CD4-positive, CD25-positive, alpha-beta regulatory T cell (primary cell): ENCODE measurements around the gene KRTAP10-7. TPM values are rescaled to one million over a fixed set of nuclear protein-coding genes. Genes with fewer than 3 reads are reported as not detected.
"Not testable (repeated sequence)": the region's sequence is repeated elsewhere in the genome, so short reads cannot be mapped to it uniquely, and the experiment has no call there.

ENCODE experiments used
- ATAC-seq, 2 donors: fragments of 150-1000 bp; cut with Tn5 transposase; one replicate each; pipeline ENCODE4 v1.10.0; 2021; ENCODE audit warnings: low read depth in 2 of 2, moderate number of reproducible peaks in 2 of 2, moderate library complexity in 1 of 2
- DNase-seq, 3 donors: peaks; one replicate each; pipeline versions ENCODE4 v3.0.0 to v3.0.0-alpha.2; 2012 to 2022; ENCODE audit warnings: mixed read lengths in 1 of 3
- H3K27ac ChIP-seq: one replicate; pipeline ENCODE4 v1.7.0; 2013; ENCODE audit warnings: mild to moderate bottlenecking, low read length; ENCODE audit not compliant: insufficient read depth, poor library complexity, severe bottlenecking
- H3K27me3 ChIP-seq: one replicate; pipeline ENCODE4 v1.7.0; 2013; ENCODE audit warnings: low read length; ENCODE audit not compliant: control insufficient read depth, insufficient read depth
- H3K36me3 ChIP-seq: one replicate; pipeline ENCODE4 v1.7.0; 2013; ENCODE audit warnings: mild to moderate bottlenecking, low read length, moderate library complexity; ENCODE audit not compliant: control insufficient read depth, insufficient read depth
- H3K4me1 ChIP-seq: 2 replicates; pipeline ENCODE4 v1.7.0; 2013; ENCODE audit warnings: mild to moderate bottlenecking, low read length; ENCODE audit not compliant: insufficient read depth, control insufficient read depth, poor library complexity, severe bottlenecking
- H3K4me3 ChIP-seq: one replicate; pipeline ENCODE4 v1.7.0; 2013; ENCODE audit warnings: low read depth, mild to moderate bottlenecking, low read length, moderate library complexity
- H3K9me3 ChIP-seq, 2 experiments: 1 replicate in 1 of 2; 2 replicates in 1 of 2; pipeline ENCODE4 v1.7.0; 2013; ENCODE audit warnings: low read length in 2 of 2, mild to moderate bottlenecking in 1 of 2, moderate library complexity in 1 of 2; ENCODE audit not compliant: control insufficient read depth in 2 of 2
- H3K27ac Mint-ChIP-seq, 3 donors: one replicate each; pipeline ENCODE4 v1.8.0; 2020 to 2022; ENCODE audit warnings: mild to moderate bottlenecking in 3 of 3, mixed read lengths in 3 of 3, moderate library complexity in 2 of 3
- H3K27me3 Mint-ChIP-seq: one replicate; pipeline ENCODE4 v1.8.0; 2022; ENCODE audit warnings: mild to moderate bottlenecking, mixed read lengths
- H3K36me3 Mint-ChIP-seq: one replicate; pipeline ENCODE4 v1.8.0; 2020; ENCODE audit warnings: mixed read lengths
- H3K4me1 Mint-ChIP-seq, 4 donors: one replicate each; pipeline ENCODE4 v1.8.0; 2020 to 2022; ENCODE audit warnings: mixed read lengths in 4 of 4, mild to moderate bottlenecking in 1 of 4
- H3K4me3 Mint-ChIP-seq, 4 donors: one replicate each; pipeline ENCODE4 v1.8.0; 2020 to 2022; ENCODE audit warnings: mild to moderate bottlenecking in 4 of 4, mixed read lengths in 4 of 4, moderate library complexity in 3 of 4
- H3K9me3 Mint-ChIP-seq, 7 donors: one replicate each; pipeline ENCODE4 v1.8.0; 2020 to 2022; ENCODE audit warnings: mixed read lengths in 7 of 7, mild to moderate bottlenecking in 3 of 7, moderate library complexity in 2 of 7
- polyA plus RNA-seq, 4 donors: library from polyadenylated mRNA; unstranded; fragments of 300-500 nt; fragmentation: Illumina TruSeq; gene quantifications; one replicate each; pipeline ENCODE4 v1.2.3, GENCODE V29; 2021
- total RNA-seq: library from RNA; stranded (reverse); gene quantifications from one replicate; pipeline ENCODE4 v1.2.3, GENCODE V29; 2022

KRTAP10-7 gene
- total and polyA plus RNA-seq, 5 donors from 2014 or later: not detected

- peak overlapping the region in 1 of 3 donors; percentile 45 for H3K27ac Mint-ChIP-seq
- no peaks in the 10 kb centered on the region for H3K36me3 Mint-ChIP-seq
- H3K4me1 ChIP-seq: no peaks in the 10 kb centered on the region
- H3K9me3 ChIP-seq: peaks cover 20 to 27% of the 10 kb centered on the region in 2 experiments
- H3K4me3 ChIP-seq: no peak overlapping the region
- H3K36me3 ChIP-seq: no peaks in the 10 kb centered on the region
- ATAC-seq: no peak
- no peak overlapping the region for H3K27ac ChIP-seq
- H3K4me3 Mint-ChIP-seq: no peak overlapping the region
- H3K27me3 ChIP-seq: peaks cover 4% of the 10 kb centered on the region
- peaks cover 4 to 37% (median 17%) of the 10 kb centered on the region in 7 donors for H3K9me3 Mint-ChIP-seq
- H3K4me1 Mint-ChIP-seq: no peaks in the 10 kb centered on the region
- DNase-seq: no peak
- no peaks in the 10 kb centered on the region for H3K27me3 Mint-ChIP-seq
Measured at GRCh38 chr21:44643741-44644310, 43.4 kb downstream of the KRTAP10-7 start.

- H3K4me3 ChIP-seq: no peak overlapping the region
- peaks cover 4 to 37% (median 17%) of the 10 kb centered on the region in 7 donors for H3K9me3 Mint-ChIP-seq
- no peaks in the 10 kb centered on the region for H3K4me1 Mint-ChIP-seq
- no peak overlapping the region for H3K27ac ChIP-seq
- H3K36me3 ChIP-seq: no peaks in the 10 kb centered on the region
- H3K36me3 Mint-ChIP-seq: no peaks in the 10 kb centered on the region
- ATAC-seq: no peak
- no peaks in the 10 kb centered on the region for H3K4me1 ChIP-seq
- peaks cover 4% of the 10 kb centered on the region for H3K27me3 ChIP-seq
- H3K27me3 Mint-ChIP-seq: no peaks in the 10 kb centered on the region
- peak overlapping the region in 1 of 4 donors; percentile 68 for H3K4me3 Mint-ChIP-seq
- H3K9me3 ChIP-seq: peaks cover 20 to 27% of the 10 kb centered on the region in 2 experiments
- DNase-seq: no peak
- H3K27ac Mint-ChIP-seq: no peak overlapping the region
Measured at GRCh38 chr21:44644878-44645277, 44.5 kb downstream of the KRTAP10-7 start.

- not testable (repeated sequence) for ATAC-seq, H3K36me3 ChIP-seq, H3K27ac ChIP-seq, H3K27me3 ChIP-seq, H3K36me3 Mint-ChIP-seq, DNase-seq, H3K4me3 ChIP-seq, H3K4me3 Mint-ChIP-seq, H3K4me1 ChIP-seq, H3K4me1 Mint-ChIP-seq, H3K27me3 Mint-ChIP-seq
- H3K9me3 Mint-ChIP-seq: peaks cover 4 to 30% (median 11%) of the 10 kb centered on the region in 7 donors
- peak within 1 kb of the TSS in 1 of 3 donors; percentile 38 for H3K27ac Mint-ChIP-seq
- H3K9me3 ChIP-seq: peaks cover 19 to 20% of the 10 kb centered on the region in 2 experiments
Measured at GRCh38 chr21:44646366-44647221, 46.2 kb downstream of the KRTAP10-7 start, which contains the start of gene KRTAP10-11. Gene KRTAP10-11 (plus strand): TSS chr21:44646414. CDS start chr21:44646459, 45 bp downstream.

GRCh38 chr21:44647222-44647552, 46.8 kb downstream of the KRTAP10-7 start:
- no peak overlapping the region for H3K4me3 ChIP-seq
- no peaks in the 10 kb centered on the region for H3K27me3 ChIP-seq
- Mint-ChIP-seq H3K27me3 (no peaks in the 10 kb centered on the region), H3K9me3 (peaks cover 4 to 27% (median 9%) of the 10 kb centered on the region in 7 donors), H3K4me3 (no peak overlapping the region), H3K27ac (peak overlapping the region in 1 of 3 donors; percentile 38), H3K4me1 (no peaks in the 10 kb centered on the region), H3K36me3 (no peaks in the 10 kb centered on the region)
- H3K36me3 ChIP-seq: no peaks in the 10 kb centered on the region
- ATAC-seq (no peak), DNase-seq (no peak)
- no peaks in the 10 kb centered on the region for H3K4me1 ChIP-seq
- no peak overlapping the region for H3K27ac ChIP-seq
- peaks cover 19 to 20% of the 10 kb centered on the region in 2 experiments for H3K9me3 ChIP-seq

GRCh38 chr21:44648557-44649311, 48.3 kb downstream of the KRTAP10-7 start:
- H3K36me3 ChIP-seq: no peaks in the 10 kb centered on the region
- H3K4me3 Mint-ChIP-seq: no peak overlapping the region
- ATAC-seq: no peak

GRCh38 chr21:44649521-44650100, 49.2 kb downstream of the KRTAP10-7 start:
- ATAC-seq: no peak

More at GRCh38 chr21:44648557-44649311, 48.3 kb downstream of the KRTAP10-7 start:
- H3K27me3 Mint-ChIP-seq: peaks cover 4% of the 10 kb centered on the region
- peaks cover 0 to 17% (median 6%) of the 10 kb centered on the region in 7 donors for H3K9me3 Mint-ChIP-seq
- no peak overlapping the region for H3K4me3 ChIP-seq
- peaks cover 16 to 18% of the 10 kb centered on the region in 2 experiments for H3K9me3 ChIP-seq
- no peaks in the 10 kb centered on the region for H3K4me1 ChIP-seq
- peak overlapping the region in 1 of 3 donors; percentile 26 for H3K27ac Mint-ChIP-seq
- no peak overlapping the region for H3K27ac ChIP-seq
- no peaks in the 10 kb centered on the region for H3K36me3 Mint-ChIP-seq
- DNase-seq: no peak
- no peaks in the 10 kb centered on the region for H3K27me3 ChIP-seq
- H3K4me1 Mint-ChIP-seq: peaks cover 0 to 3% (median 0%) of the 10 kb centered on the region in 4 donors

GRCh38 chr21:44650265-44650972, 50.0 kb downstream of the KRTAP10-7 start:
- Mint-ChIP-seq H3K9me3 (peaks cover 0 to 5% (median 0%) of the 10 kb centered on the region in 7 donors), H3K36me3 (no peaks in the 10 kb centered on the region), H3K27ac (peak overlapping the region in 1 of 3 donors; percentile 20), H3K4me1 (peaks cover 0 to 17% (median 0%) of the 10 kb centered on the region in 4 donors), H3K4me3 (no peak overlapping the region), H3K27me3 (peaks cover 4% of the 10 kb centered on the region)
- DNase-seq: no peak
- Histone ChIP-seq H3K9me3 (peaks cover 1 to 2% of the 10 kb centered on the region in 2 experiments), H3K27me3 (no peaks in the 10 kb centered on the region), H3K4me1 (no peaks in the 10 kb centered on the region), H3K4me3 (no peak overlapping the region), H3K36me3 (no peaks in the 10 kb centered on the region), H3K27ac (no peak overlapping the region)
- no peak for ATAC-seq

More at GRCh38 chr21:44649521-44650100, 49.2 kb downstream of the KRTAP10-7 start:
- Histone ChIP-seq H3K27me3 (no peaks in the 10 kb centered on the region), H3K9me3 (peaks cover 8 to 9% of the 10 kb centered on the region in 2 experiments), H3K36me3 (no peaks in the 10 kb centered on the region), H3K4me1 (no peaks in the 10 kb centered on the region), H3K27ac (no peak overlapping the region), H3K4me3 (no peak overlapping the region)
- no peak for DNase-seq
- Mint-ChIP-seq H3K9me3 (peaks cover 0 to 12% (median 5%) of the 10 kb centered on the region in 7 donors), H3K27me3 (peaks cover 4% of the 10 kb centered on the region), H3K4me1 (peaks cover 0 to 11% (median 0%) of the 10 kb centered on the region in 4 donors), H3K4me3 (no peak overlapping the region), H3K27ac (no peak overlapping the region), H3K36me3 (no peaks in the 10 kb centered on the region)
